K562 (cell line): ENCODE measurements around the gene GATC. TPM values are rescaled to one million over a fixed set of nuclear protein-coding genes. Genes with fewer than 3 reads are reported as not detected.

ENCODE experiments used
- BRCA1 ChIP-seq, 2 experiments: fragments of 450-650 bp in 1 of 2; sonication (generic) in 1 of 2; formaldehyde crosslinking in 1 of 2; IDR thresholded peaks; 2 replicates each; pipeline versions ENCODE4 v1.5.0 to v1.6.1; 2017 to 2020; ENCODE audit warnings: mild to moderate bottlenecking in 1 of 2, missing genetic modification reagents in 1 of 2
- CBX8 ChIP-seq: fragments of 200-600 bp; sonication (generic); IDR thresholded peaks from 2 replicates; pipeline ENCODE4 v1.6.1; 2012; ENCODE audit warnings: borderline replicate concordance, mixed run types, low read depth, mild to moderate bottlenecking, moderate library complexity, mixed read lengths, low read length, control low read depth, inconsistent platforms; ENCODE audit not compliant: poor library complexity, severe bottlenecking; ENCODE audit errors: extremely low read depth
- E2F3 ChIP-seq: fragments of 250-450 bp; sonication (Bioruptor Pico); IDR thresholded peaks from 2 replicates; pipeline ENCODE4 v1.4.0; 2020; ENCODE audit warnings: mild to moderate bottlenecking
- EWSR1 ChIP-seq: fragments of 450-650 bp; IDR thresholded peaks from 2 replicates; pipeline ENCODE4 v1.6.1; 2018; ENCODE audit warnings: borderline replicate concordance, mild to moderate bottlenecking, low read depth, moderate library complexity; ENCODE audit not compliant: partially characterized antibody
- KLF1 ChIP-seq: fragments of 450-650 bp; IDR thresholded peaks from 2 replicates; pipeline ENCODE4 v1.6.1; 2016; ENCODE audit warnings: missing genetic modification characterization, missing compliant biosample characterization
- LEF1 ChIP-seq: fragments of 450-650 bp; IDR thresholded peaks from 2 replicates; pipeline ENCODE4 v1.6.1; 2016; ENCODE audit warnings: mild to moderate bottlenecking
- MEF2A ChIP-seq: IDR thresholded peaks from 2 replicates; pipeline ENCODE4 v1.6.1; 2011; ENCODE audit warnings: low read depth, mild to moderate bottlenecking, low read length, moderate library complexity; ENCODE audit not compliant: control insufficient read depth
- MTA1 ChIP-seq: fragments of 450-650 bp; IDR thresholded peaks from 2 replicates; pipeline ENCODE4 v1.6.1; 2017; ENCODE audit warnings: borderline replicate concordance
- SLC30A9 ChIP-seq: fragments of 250-450 bp; sonication (Bioruptor Pico); IDR thresholded peaks from 2 replicates; pipeline ENCODE4 v1.8.0; 2022; ENCODE audit warnings: mild to moderate bottlenecking, moderate library complexity
- SNRNP70 ChIP-seq: fragments of 200-400 bp; formaldehyde crosslinking; optimal IDR thresholded peaks from 2 replicates; pipeline ENCODE3; 2017; ENCODE audit warnings: low read depth, low read length
- SP1 ChIP-seq: sonication (generic); formaldehyde crosslinking; IDR thresholded peaks from 2 replicates; pipeline ENCODE4 v1.8.1; 2022; ENCODE audit warnings: mild to moderate bottlenecking, missing genetic modification reagents
- TAF7 ChIP-seq: fragments of 450-650 bp; IDR thresholded peaks from 2 replicates; pipeline ENCODE4 v1.6.1; 2016; ENCODE audit warnings: missing genetic modification characterization, missing compliant biosample characterization
- TEAD4 ChIP-seq, 2 experiments: sonication (generic) in 1 of 2; formaldehyde crosslinking in 1 of 2; IDR thresholded peaks; 2 replicates each; pipeline versions ENCODE4 v1.6.1 to v1.8.0; 2012 to 2022; ENCODE audit warnings: borderline replicate concordance in 1 of 2, inconsistent platforms in 1 of 2, low read length in 1 of 2, mild to moderate bottlenecking in 1 of 2, missing genetic modification reagents in 1 of 2
- UBTF ChIP-seq, 2 experiments: IDR thresholded peaks; 2 replicates each; pipeline ENCODE4 v1.6.1; 2012; ENCODE audit warnings: improper control_type of control experiment in 2 of 2, low read depth in 2 of 2, low read length in 2 of 2, borderline replicate concordance in 1 of 2
- ZNF232 ChIP-seq: sonication (generic); formaldehyde crosslinking; IDR thresholded peaks from 2 replicates; pipeline ENCODE4 v1.8.0; 2022; ENCODE audit warnings: mild to moderate bottlenecking, missing genetic modification reagents
- ZNF253 ChIP-seq: fragments of 250-450 bp; sonication (Bioruptor Pico); conservative IDR thresholded peaks from 2 replicates; pipeline ENCODE4 v1.6.1; 2021; ENCODE audit warnings: mild to moderate bottlenecking
- polyA plus RNA-seq, 8 experiments: library from polyadenylated mRNA; depleted of rRNA in 4 of 8; stranded (reverse) in 5 of 8; unstranded in 3 of 8; fragments of >200 nt; fragmentation: Nextera tagmentation in 2 of 8; fragmentation: Illumina TruSeq in 1 of 8; extraction: Ambion mirVana in 2 of 8; extraction: Trizol in 1 of 8; gene quantifications; 2 replicates each; pipeline versions ENCODE4 v1.2.1 to v1.2.3, GENCODE V29; 2011 to 2014; ENCODE audit warnings: inconsistent platforms in 1 of 8, missing spikeins in 1 of 8
- total RNA-seq, 7 experiments: library from RNA; depleted of rRNA in 6 of 7; stranded (reverse); fragments of >200 nt in 6 of 7; fragmentation: Illumina TruSeq in 2 of 7; extraction: Trizol in 2 of 7; gene quantifications; 2 replicates each; pipeline versions ENCODE4 v1.2.1 to v1.2.3, GENCODE V29; 2011 to 2021; ENCODE audit warnings: low replicate concordance in 1 of 7
- TF ChIP-seq, protein P1 (sequence below): fragments of 250-450 bp; sonication (Bioruptor Pico); IDR thresholded peaks from 2 replicates; pipeline ENCODE4 v1.9.0; 2021; ENCODE audit warnings: mild to moderate bottlenecking, inconsistent platforms
- TF ChIP-seq, protein P2 (sequence below), 2 experiments: fragments of 450-650 bp in 1 of 2; sonication (generic) in 1 of 2; formaldehyde crosslinking; conservative IDR thresholded peaks; 2 replicates each; pipeline versions ENCODE4 v1.4.0 to v1.8.1; 2020 to 2022; ENCODE audit warnings: mild to moderate bottlenecking in 1 of 2, missing genetic modification reagents in 1 of 2

GATC gene
- total and polyA plus RNA-seq, 9 of the 15 experiments (the other 6 are each of a cell fraction or from before 2014, with no cell fraction given): 5.8 to 52.6 (median 28.2) TPM

DNA sequence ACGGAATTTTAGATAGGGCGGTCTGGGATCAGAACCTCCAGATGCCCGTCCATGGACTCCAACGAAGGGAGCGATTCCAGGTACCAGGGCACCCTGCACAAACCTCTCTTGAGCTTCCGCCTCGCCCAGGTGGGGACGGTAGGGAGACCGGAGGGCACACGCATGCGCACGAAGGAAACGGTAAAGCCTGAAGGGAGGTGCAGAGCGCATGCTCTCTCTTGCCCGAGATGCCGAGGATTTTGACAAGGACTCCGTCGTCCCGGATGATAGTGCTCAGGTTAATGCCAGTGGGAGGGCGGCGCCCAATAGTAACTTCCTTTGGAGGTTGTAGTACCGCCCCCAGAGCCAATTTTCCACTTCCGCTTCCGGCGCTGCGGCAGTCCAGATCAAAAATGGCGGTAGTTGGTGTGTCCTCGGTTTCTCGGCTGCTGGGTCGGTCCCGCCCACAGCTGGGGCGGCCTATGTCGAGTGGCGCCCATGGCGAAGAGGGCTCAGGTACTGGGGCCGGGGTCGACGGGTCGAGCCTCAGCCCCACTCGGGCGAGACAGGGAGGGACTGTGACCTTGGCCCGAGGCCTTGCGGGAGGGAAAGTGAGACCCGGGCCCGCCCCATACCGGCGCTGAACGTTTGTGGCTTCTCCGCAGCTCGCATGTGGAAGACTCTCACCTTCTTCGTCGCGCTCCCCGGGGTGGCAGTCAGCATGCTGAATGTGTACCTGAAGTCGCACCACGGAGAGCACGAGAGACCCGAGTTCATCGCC is 8.3 kb upstream of the GATC start, which contains the start of gene COX6A1 (continued):
- TF ChIP-seq, protein P1, sequence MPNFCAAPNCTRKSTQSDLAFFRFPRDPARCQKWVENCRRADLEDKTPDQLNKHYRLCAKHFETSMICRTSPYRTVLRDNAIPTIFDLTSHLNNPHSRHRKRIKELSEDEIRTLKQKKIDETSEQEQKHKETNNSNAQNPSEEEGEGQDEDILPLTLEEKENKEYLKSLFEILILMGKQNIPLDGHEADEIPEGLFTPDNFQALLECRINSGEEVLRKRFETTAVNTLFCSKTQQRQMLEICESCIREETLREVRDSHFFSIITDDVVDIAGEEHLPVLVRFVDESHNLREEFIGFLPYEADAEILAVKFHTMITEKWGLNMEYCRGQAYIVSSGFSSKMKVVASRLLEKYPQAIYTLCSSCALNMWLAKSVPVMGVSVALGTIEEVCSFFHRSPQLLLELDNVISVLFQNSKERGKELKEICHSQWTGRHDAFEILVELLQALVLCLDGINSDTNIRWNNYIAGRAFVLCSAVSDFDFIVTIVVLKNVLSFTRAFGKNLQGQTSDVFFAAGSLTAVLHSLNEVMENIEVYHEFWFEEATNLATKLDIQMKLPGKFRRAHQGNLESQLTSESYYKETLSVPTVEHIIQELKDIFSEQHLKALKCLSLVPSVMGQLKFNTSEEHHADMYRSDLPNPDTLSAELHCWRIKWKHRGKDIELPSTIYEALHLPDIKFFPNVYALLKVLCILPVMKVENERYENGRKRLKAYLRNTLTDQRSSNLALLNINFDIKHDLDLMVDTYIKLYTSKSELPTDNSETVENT: no peak
- TF ChIP-seq KLF1 (peak; percentile 86), SP1 (CRISPR knock-in tag) (peak; percentile 76), ZNF232 (CRISPR knock-in tag) (no peak), MTA1 (no peak), SNRNP70 (no peak), TEAD4 (IDR thresholded peaks at IDR 0.05; ENCODE audit: low read length) (no peak), TEAD4 (CRISPR knock-in tag; IDR thresholded peaks at IDR 0.05; ENCODE audit: borderline replicate concordance) (no peak), EWSR1 (no peak), TAF7 (peak; percentile 89), ZNF253 (CRISPR knock-in tag) (no peak), UBTF (IDR thresholded peaks at IDR 0.05; ENCODE audit: borderline replicate concordance in 1 of 2, low read depth in 2 of 2, low read length in 2 of 2) (no peak), E2F3 (CRISPR knock-in tag) (peak; percentile 81; the same call in 1 of the 2 replicates), BRCA1 (IDR thresholded peaks at IDR 0.05) (no peak), BRCA1 (CRISPR knock-in tag; IDR thresholded peaks at IDR 0.05) (no peak), MEF2A (no peak), CBX8 (no peak), LEF1 (no peak), SLC30A9 (CRISPR knock-in tag) (no peak)
- TF ChIP-seq, protein P2, sequence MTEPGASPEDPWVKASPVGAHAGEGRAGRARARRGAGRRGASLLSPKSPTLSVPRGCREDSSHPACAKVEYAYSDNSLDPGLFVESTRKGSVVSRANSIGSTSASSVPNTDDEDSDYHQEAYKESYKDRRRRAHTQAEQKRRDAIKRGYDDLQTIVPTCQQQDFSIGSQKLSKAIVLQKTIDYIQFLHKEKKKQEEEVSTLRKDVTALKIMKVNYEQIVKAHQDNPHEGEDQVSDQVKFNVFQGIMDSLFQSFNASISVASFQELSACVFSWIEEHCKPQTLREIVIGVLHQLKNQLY (CRISPR knock-in tag; conservative IDR thresholded peaks at IDR 0.05): no peak
